A673 (cell line): ENCODE measurements around the gene RIBC1. TPM values are rescaled to one million over a fixed set of nuclear protein-coding genes. Genes with fewer than 3 reads are reported as not detected.

Source experiments
- BruUV-seq: library from RNA; stranded (reverse); fragments of 400-500 nt; replicated peaks from 2 replicates; lab custom pipeline; 2021; lab: Mats Ljungman, UMichigan
- CTCF ChIA-PET: fragments of 300-600 bp; sonication (Branson Sonifier 250); formaldehyde crosslinking; loops from one replicate; lab custom pipeline; 2022; ENCODE audit warnings: antibody characterized with exemption; lab: Charles Lee
- POLR2A ChIA-PET: fragments of 300-600 bp; sonication (Branson Sonifier 250); formaldehyde crosslinking; loops from one replicate; lab custom pipeline; 2022; ENCODE audit warnings: antibody characterized with exemption; ENCODE audit not compliant: low non-redundant PET; lab: Charles Lee
- DNase-seq: peaks from one replicate; pipeline ENCODE4 v3.0.0-alpha.2; 2015; ENCODE audit warnings: low spot score
- H3K27ac ChIP-seq: fragments of 200-600 bp; sonication (generic); 2 replicates; pipeline ENCODE4 v1.5.1; 2016; ENCODE audit warnings: mixed run types, low read depth, mild to moderate bottlenecking, mixed read lengths, antibody characterized with exemption, low read length; ENCODE audit not compliant: poor library complexity, severe bottlenecking
- H3K27me3 ChIP-seq: fragments of 200-600 bp; sonication (generic); replicated peaks from 2 replicates; pipeline ENCODE4 v1.6.1; 2017; ENCODE audit warnings: mixed run types, low read depth, mild to moderate bottlenecking, mixed read lengths, antibody characterized with exemption, low read length; ENCODE audit not compliant: insufficient read depth, poor library complexity
- H3K36me3 ChIP-seq: fragments of 200-600 bp; sonication (generic); 2 replicates; pipeline ENCODE4 v1.6.1; 2016; ENCODE audit warnings: mixed run types, mild to moderate bottlenecking, mixed read lengths, antibody characterized with exemption, low read length; ENCODE audit not compliant: insufficient read depth, poor library complexity, severe bottlenecking
- H3K4me1 ChIP-seq: fragments of 200-600 bp; sonication (generic); 2 replicates; pipeline ENCODE4 v1.6.1; 2017; ENCODE audit warnings: mixed run types, mild to moderate bottlenecking, mixed read lengths, antibody characterized with exemption, low read length; ENCODE audit not compliant: insufficient read depth, poor library complexity, severe bottlenecking
- H3K4me3 ChIP-seq: fragments of 200-600 bp; sonication (generic); 2 replicates; pipeline ENCODE4 v1.5.1; 2016; ENCODE audit warnings: low read depth, mixed run types, mild to moderate bottlenecking, mixed read lengths, low read length; ENCODE audit not compliant: poor library complexity, severe bottlenecking
- H3K9me3 ChIP-seq: fragments of 200-600 bp; sonication (generic); 2 replicates; pipeline ENCODE4 v1.6.1; 2016; ENCODE audit warnings: mixed run types, low read depth, mild to moderate bottlenecking, mixed read lengths, antibody characterized with exemption, low read length; ENCODE audit not compliant: poor library complexity, severe bottlenecking
- CTCF ChIP-seq: fragments of 300-800, 200-600 bp; sonication (generic); conservative IDR thresholded peaks from 2 replicates; pipeline ENCODE4 v1.5.1; 2017; ENCODE audit warnings: low read depth, mild to moderate bottlenecking, antibody characterized with exemption, low read length, moderate library complexity, mixed read lengths
- EZH2 ChIP-seq: fragments of 200-600 bp; sonication (generic); IDR thresholded peaks from 2 replicates; pipeline ENCODE4 v1.6.1; 2017; ENCODE audit warnings: borderline replicate concordance, low read depth, mild to moderate bottlenecking, mixed read lengths, antibody characterized with exemption, low read length; ENCODE audit not compliant: poor library complexity, severe bottlenecking
- intact Hi-C: fragments of 100-400 bp; cut with micrococcal nuclease; formaldehyde crosslinking; loops from one replicate; pipeline ENCODE4 v1.10.0; 2022; ENCODE audit not compliant: unreplicated experiment
- total RNA-seq: library from RNA; stranded (reverse); gene quantifications from 2 replicates; pipeline ENCODE4 v1.2.3, GENCODE V29; 2021

The RIBC1 gene
- total RNA-seq, 1 experiment from 2014 or later = 1.0 TPM

DNA sequence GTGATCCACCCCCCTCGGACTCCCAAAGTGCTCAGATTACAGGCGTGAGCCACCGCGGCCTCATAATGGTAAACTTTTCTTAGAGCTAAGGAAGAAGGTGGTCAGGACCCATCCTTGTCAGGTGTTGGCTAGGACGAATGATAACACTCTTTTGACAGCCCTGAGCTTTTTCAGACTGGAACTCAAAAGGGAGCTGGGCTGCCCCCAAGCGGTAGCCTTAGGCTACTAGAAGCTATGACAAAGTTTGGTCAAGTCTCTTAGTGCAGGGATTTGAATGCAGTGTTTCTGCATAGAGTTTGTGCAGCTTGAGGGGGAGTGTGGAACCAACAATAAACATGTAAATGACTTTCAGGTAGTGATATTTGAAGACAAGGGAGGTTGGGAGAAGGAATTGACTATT lies 23.3 kb downstream of the RIBC1 start:
- H3K4me1 ChIP-seq = peaks cover 4% of the 10 kb centered on the region
- no peak overlapping the region for H3K27ac ChIP-seq
- no TSS peak for BruUV-seq
- H3K4me3 ChIP-seq = no peak overlapping the region
- H3K9me3 ChIP-seq = no peaks in the 10 kb centered on the region
- TF ChIP-seq EZH2 (no peak), CTCF (peak; percentile 80)
- POLR2A ChIA-PET = no interaction called here
- intact Hi-C loops = loop anchor here (2.0 kb wide), 1 partner anchor 129 kb away; no protein-coding TSS in a partner anchor
- H3K36me3 ChIP-seq = no peaks in the 10 kb centered on the region
- H3K27me3 ChIP-seq = peaks cover 8% of the 10 kb centered on the region
- CTCF ChIA-PET = interaction anchor here (0.7 to 1.7 kb wide), 7 partner anchors 10 to 152 kb away, joined by 4 to 17 read pairs (median 5); partner anchors contain the start of genes RIBC1 and SMC1A
- DNase-seq = peak; percentile 62

- Histone ChIP-seq H3K36me3 (no peaks in the 10 kb centered on the region), H3K9me3 (no peaks in the 10 kb centered on the region), H3K4me1 (no peaks in the 10 kb centered on the region), H3K4me3 (no peak overlapping the region), H3K27ac (no peak overlapping the region), H3K27me3 (no peaks in the 10 kb centered on the region)
- DNase-seq = no peak
- no peak for TF ChIP-seq EZH2
- no peak for TF ChIP-seq CTCF
- intact Hi-C loops = loop anchor here (2.0 kb wide), 1 partner anchor 131 kb away; no protein-coding TSS in a partner anchor
- CTCF ChIA-PET = no interaction called here
- POLR2A ChIA-PET = interaction anchor here (0.7 kb wide), 1 partner anchor 24 kb away, joined by 7 read pairs; no protein-coding TSS in a partner anchor
- no TSS peak for BruUV-seq
Measured at GRCh38 chrX:53447441-53447840, 24.8 kb downstream of the RIBC1 start.

- TF ChIP-seq EZH2 (no peak), CTCF (no peak)
- intact Hi-C loops = no loop called here
- H3K4me3 ChIP-seq = no peak overlapping the region
- no peaks in the 10 kb centered on the region for H3K4me1 ChIP-seq
- CTCF ChIA-PET = no interaction called here
- H3K27me3 ChIP-seq = no peaks in the 10 kb centered on the region
- no peak for DNase-seq
- H3K9me3 ChIP-seq = no peaks in the 10 kb centered on the region
- no peak overlapping the region for H3K27ac ChIP-seq
- no peaks in the 10 kb centered on the region for H3K36me3 ChIP-seq
- POLR2A ChIA-PET = no interaction called here
- BruUV-seq = no TSS peak
Measured at GRCh38 chrX:53449632-53450031, 27.0 kb downstream of the RIBC1 start.
